GM12878 (cell line): Measurements from ENCODE around the gene CATSPERD.

Experiments used
- EZH2 ChIP-seq: IDR thresholded peaks from 2 replicates; pipeline ENCODE4 v1.6.1; 2012; ENCODE audit warnings: low read depth, mild to moderate bottlenecking, control low read depth, inconsistent platforms, low read length, borderline replicate concordance; ENCODE audit not compliant: control insufficient read depth
- SMC3 ChIP-seq: IDR thresholded peaks from 2 replicates; pipeline ENCODE4 v1.6.1; 2011; ENCODE audit warnings: low read length, improper control_type of control experiment, borderline replicate concordance
- TAF1 ChIP-seq: IDR thresholded peaks from 2 replicates; pipeline ENCODE4 v1.6.1; 2011; ENCODE audit warnings: mild to moderate bottlenecking, low read depth, low read length, borderline replicate concordance
- TF ChIP-seq, protein P1 (sequence below): IDR thresholded peaks from 2 replicates; pipeline ENCODE4 v1.6.1; 2012; ENCODE audit warnings: low read depth, low read length, improper control_type of control experiment
- TF ChIP-seq, protein P2 (sequence below): fragments of 450-650 bp; IDR thresholded peaks from 2 replicates; pipeline ENCODE4 v1.6.1; 2017; ENCODE audit warnings: mild to moderate bottlenecking, low read depth, inconsistent platforms; ENCODE audit not compliant: poor library complexity, severe bottlenecking
- TF ChIP-seq, protein P3 (sequence below), 3 experiments: IDR thresholded peaks in 2 of 3; conservative IDR thresholded peaks in 1 of 3; 2 replicates each; pipeline ENCODE4 v1.5.1; 2011; ENCODE audit warnings: low read depth in 3 of 3, low read length in 3 of 3, mild to moderate bottlenecking in 3 of 3, control low read depth in 2 of 3, moderate library complexity in 2 of 3, inconsistent platforms in 1 of 3, mixed read lengths in 1 of 3; ENCODE audit not compliant: control insufficient read depth in 2 of 3, insufficient read depth in 1 of 3; ENCODE audit errors: extremely low read depth in 1 of 3

DNA sequence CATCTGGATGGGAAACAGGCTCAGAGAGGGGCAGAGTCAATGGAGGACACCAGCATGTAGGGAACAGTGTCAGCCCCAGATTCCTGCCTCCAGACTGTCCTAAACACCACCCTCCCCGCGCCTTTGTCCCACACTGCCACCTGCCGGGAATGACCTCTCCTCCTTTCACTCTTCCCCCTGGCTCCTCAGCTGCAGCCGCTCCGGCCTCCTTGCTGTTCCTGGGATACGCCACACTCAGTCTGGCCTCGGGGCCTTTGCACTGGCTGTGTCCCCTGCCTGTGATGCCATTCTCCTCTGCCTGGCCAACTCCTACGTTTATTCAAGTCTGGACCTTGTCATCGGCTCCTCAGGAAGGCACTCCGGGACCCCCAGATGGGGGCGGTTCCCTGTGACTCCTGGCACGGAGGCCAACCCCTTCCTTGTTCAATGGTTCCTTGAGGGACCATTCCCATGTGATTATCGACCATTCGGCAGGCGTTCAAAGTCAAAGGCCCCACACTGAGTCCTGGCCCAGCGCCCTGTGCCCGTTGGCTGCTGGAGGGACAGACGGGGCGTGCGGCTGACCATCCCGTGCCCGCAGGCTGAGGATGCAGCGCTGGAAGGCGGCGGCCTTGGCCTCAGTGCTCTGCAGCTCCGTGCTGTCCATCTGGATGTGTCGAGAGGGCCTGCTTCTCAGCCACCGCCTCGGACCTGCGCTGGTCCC, 103.3 kb downstream of the CATSPERD start:
- TF ChIP-seq, protein P1, sequence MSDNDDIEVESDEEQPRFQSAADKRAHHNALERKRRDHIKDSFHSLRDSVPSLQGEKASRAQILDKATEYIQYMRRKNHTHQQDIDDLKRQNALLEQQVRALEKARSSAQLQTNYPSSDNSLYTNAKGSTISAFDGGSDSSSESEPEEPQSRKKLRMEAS, result no peak
- TF ChIP-seq EZH2, result no peak
- TF ChIP-seq, protein P2, sequence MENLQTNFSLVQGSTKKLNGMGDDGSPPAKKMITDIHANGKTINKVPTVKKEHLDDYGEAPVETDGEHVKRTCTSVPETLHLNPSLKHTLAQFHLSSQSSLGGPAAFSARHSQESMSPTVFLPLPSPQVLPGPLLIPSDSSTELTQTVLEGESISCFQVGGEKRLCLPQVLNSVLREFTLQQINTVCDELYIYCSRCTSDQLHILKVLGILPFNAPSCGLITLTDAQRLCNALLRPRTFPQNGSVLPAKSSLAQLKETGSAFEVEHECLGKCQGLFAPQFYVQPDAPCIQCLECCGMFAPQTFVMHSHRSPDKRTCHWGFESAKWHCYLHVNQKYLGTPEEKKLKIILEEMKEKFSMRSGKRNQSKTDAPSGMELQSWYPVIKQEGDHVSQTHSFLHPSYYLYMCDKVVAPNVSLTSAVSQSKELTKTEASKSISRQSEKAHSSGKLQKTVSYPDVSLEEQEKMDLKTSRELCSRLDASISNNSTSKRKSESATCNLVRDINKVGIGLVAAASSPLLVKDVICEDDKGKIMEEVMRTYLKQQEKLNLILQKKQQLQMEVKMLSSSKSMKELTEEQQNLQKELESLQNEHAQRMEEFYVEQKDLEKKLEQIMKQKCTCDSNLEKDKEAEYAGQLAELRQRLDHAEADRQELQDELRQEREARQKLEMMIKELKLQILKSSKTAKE, result no peak
- TF ChIP-seq, protein P3, sequence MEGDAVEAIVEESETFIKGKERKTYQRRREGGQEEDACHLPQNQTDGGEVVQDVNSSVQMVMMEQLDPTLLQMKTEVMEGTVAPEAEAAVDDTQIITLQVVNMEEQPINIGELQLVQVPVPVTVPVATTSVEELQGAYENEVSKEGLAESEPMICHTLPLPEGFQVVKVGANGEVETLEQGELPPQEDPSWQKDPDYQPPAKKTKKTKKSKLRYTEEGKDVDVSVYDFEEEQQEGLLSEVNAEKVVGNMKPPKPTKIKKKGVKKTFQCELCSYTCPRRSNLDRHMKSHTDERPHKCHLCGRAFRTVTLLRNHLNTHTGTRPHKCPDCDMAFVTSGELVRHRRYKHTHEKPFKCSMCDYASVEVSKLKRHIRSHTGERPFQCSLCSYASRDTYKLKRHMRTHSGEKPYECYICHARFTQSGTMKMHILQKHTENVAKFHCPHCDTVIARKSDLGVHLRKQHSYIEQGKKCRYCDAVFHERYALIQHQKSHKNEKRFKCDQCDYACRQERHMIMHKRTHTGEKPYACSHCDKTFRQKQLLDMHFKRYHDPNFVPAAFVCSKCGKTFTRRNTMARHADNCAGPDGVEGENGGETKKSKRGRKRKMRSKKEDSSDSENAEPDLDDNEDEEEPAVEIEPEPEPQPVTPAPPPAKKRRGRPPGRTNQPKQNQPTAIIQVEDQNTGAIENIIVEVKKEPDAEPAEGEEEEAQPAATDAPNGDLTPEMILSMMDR (IDR thresholded peaks at IDR 0.05 in 2 of 3, conservative IDR thresholded peaks at IDR 0.05 in 1 of 3; ENCODE audit: control insufficient read depth in 2 of 3, extremely low read depth in 1 of 3, insufficient read depth in 1 of 3, low read depth in 3 of 3, low read length in 3 of 3), result peak in 2 of 3 experiments; percentile 13 to 18; a peak in 2 of 6 replicates
- TF ChIP-seq TAF1, result no peak
- no peak for TF ChIP-seq SMC3
